Cardiac septum (tissue), 1 donor: ENCODE results near the gene PROB1. TPM values are rescaled to one million over a fixed set of nuclear protein-coding genes. Genes with fewer than 3 reads are reported as not detected.
"Not testable (repeated sequence)": the region's sequence is repeated elsewhere in the genome, so short reads cannot be mapped to it uniquely, and the experiment has no call there.

Experiments
- DNase-seq: peaks from one replicate; pipeline ENCODE4 v3.0.0-alpha.2; 2020; ENCODE audit warnings: low spot score
- intact Hi-C: fragments of 100-400 bp; cut with DNase I; formaldehyde crosslinking; loops from one replicate; pipeline ENCODE4 v1.14.0; 2022
- long read RNA-seq: library from polyadenylated mRNA; unstranded; transcript quantifications from one replicate; pipeline ENCODE4 v2.0.0, GENCODE V29; 2021
- total RNA-seq: library from RNA; stranded (reverse); fragmentation: NEBNext Ultra II Directional; extraction: Animal tissue kit (Norgen Biotek cat#: 25700); gene quantifications from one replicate; pipeline ENCODE4 v1.2.1, GENCODE V29; 2021
- donor health status: DM: no; HTN: no; CAD: no.

The PROB1 gene, protein sequence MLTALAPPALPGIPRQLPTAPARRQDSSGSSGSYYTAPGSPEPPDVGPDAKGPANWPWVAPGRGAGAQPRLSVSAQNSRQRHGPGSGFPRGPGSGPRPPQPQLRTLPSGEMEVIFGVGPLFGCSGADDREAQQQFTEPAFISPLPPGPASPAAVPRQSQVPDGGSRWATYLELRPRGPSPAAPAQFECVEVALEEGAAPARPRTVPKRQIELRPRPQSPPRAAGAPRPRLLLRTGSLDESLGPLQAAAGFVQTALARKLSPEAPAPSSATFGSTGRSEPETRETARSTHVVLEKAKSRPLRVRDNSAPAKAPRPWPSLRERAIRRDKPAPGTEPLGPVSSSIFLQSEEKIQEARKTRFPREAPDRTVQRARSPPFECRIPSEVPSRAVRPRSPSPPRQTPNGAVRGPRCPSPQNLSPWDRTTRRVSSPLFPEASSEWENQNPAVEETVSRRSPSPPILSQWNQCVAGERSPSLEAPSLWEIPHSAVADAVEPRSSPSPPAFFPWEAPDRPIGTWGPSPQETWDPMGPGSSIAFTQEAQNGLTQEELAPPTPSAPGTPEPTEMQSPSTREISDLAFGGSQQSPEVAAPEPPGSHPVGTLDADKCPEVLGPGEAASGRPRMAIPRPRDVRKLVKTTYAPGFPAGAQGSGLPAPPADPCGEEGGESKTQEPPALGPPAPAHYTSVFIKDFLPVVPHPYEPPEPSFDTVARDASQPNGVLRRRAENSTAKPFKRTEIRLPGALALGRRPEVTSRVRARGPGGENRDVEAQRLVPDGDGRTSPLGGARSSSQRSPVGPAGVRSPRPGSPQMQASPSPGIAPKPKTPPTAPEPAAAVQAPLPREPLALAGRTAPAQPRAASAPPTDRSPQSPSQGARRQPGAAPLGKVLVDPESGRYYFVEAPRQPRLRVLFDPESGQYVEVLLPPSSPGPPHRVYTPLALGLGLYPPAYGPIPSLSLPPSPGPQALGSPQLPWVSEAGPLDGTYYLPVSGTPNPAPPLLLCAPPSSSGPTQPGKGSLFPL
- 34.7 TPM for total RNA-seq
- long read RNA-seq, full-length matches to known transcripts, result 60 of 61 reads
- long read RNA-seq, partial matches to known transcripts, result 0 of 61 reads
- long read RNA-seq, other reads (novel, unspliced or antisense), result 1 of 61 reads

DNA sequence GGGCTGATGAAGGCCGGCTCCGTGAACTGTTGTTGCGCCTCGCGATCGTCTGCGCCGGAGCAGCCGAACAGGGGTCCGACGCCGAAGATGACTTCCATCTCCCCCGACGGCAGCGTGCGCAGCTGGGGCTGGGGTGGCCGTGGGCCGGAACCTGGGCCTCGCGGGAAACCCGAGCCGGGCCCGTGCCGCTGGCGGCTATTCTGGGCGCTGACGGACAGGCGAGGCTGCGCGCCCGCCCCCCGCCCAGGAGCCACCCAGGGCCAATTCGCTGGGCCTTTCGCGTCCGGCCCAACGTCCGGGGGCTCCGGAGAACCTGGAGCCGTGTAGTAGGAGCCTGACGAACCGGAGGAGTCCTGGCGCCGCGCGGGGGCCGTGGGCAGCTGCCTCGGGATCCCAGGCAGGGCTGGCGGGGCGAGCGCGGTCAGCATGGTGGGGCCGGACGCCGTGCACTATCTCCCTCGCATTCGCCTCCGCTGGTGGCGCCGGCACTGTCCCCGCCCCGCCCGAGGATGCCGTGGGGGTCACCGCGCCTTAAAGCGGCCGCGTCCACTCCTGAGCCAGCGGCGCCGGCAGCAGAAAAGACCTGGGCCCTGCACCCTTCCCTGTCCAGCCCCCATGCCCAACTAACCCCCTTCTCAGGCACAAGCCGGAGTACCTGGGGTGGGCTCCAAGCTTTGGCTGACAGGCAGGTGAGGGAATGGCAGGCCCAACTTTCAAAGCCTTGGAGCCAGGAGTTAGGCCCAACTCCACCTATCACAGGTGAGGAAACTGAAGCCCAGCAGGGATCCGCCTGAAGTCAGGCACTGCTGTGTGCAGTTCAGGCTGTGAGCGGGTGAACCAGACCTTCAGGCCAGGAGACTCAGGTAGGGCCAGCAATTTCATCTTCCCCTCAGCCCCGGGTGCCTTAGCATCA is at the start of gene PROB1:
TSS of gene PROB1 (minus strand) at position 451 of the 913 bp plus-strand sequence. CDS start at position 428, 23 bp downstream.
- intact Hi-C loops, result loop anchor here (2.0 to 5.0 kb wide), 4 partner anchors 24 to 128 kb away; partner anchors contain the start of genes MATR3 and PAIP2
- DNase-seq, result peak; percentile 87

DNA sequence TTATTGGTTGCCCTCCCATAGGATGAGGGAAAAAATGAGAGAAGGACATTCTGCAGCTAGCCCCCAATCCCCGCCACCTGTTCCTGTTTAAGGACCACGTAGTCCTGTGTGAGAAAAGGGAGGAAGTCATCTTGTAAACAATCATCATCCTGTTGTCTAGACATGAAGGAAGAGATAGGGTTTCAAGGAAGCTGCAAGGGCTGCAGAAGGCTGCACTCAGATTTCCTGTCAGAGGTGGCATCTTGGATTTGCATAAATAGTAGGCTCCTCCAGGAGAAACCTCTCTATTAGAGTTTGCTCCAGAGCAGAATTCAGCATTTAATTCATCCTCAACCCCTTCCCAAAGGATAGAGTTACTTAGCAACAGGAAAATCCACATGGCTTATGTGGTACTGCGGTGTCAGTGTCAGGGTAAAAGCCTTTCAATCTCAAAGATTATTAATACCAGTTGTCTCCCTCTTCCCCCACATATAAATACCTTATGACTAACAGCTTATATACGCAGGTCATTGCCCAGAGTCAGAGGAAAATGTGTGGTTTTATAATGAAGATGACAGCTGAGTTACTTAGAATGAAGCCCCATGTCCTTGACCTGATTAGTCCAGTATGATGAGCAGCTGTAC is 49.0 kb upstream of the PROB1 start:
- intact Hi-C loops, result loop anchor here (5.0 kb wide), 1 partner anchor 38 kb away; the partner anchor contains the start of gene STING1

DNA sequence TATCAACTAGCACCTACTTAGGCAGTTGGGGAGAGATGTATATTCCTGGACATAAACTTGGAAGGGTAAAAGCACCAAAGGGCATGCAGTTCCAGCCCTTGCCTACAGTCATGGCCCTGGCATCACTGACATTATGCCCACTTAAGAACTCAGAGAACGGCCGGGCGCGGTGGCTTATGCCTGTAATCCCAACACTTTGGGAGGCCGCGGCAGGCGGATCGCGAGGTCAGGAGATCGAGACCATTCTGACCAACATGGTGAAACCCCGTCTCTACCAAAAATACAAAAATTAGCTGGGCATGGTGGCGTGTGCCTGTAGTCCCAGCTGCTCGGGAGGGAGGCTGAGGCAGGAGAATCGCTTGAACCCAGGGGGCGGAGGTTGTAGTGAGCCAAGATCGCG is 45.5 kb upstream of the PROB1 start:
- intact Hi-C loops, result loop anchor here (5.0 kb wide), 1 partner anchor 42 kb away; the partner anchor contains the start of gene STING1
- not testable (repeated sequence) for DNase-seq

More for the DNA sequence above, 49.0 kb upstream of the PROB1 start:
- no peak for DNase-seq

DNA sequence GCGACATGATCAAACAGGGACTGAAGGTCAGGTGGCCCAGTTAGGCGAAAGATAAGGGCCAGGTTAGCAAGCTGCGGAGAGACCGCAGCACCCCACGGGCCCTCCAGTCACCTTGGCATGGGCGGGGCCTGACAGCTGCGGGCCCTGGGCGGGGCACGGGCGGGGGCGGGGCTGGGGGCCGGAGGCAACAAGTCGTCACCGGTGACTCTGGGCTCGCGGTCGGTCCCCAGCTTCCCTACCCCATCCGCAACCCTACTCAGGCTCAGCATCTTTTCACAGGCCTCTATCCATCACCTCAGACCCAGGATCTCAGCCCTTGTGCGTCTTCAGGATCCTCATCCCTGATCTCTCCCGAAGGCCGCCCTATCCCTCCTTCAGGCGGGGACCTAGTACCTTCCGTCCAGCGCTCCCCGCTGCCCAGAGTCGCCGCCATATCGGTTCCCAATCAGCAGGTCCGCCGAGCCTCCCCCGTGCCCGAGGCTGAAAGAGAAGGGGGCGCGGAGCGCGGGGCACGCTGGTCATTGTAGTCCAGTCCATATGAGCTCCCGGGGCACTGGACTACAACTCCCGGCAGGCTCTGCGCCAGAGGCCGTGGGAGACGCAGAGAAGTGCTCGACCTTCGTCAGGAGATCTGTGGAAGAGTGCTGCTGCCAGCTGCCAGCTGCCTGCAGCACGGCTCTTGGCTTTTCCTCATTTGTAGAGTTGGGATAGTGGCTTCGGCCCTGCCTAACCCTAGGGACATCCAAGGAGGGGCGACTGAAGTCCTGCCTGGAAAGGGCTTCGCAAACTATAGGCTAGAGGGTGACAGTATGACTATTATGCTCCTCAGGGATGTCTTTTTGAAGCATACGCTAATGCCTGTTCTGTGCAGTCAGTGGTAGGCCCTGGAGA is 44.4 kb upstream of the PROB1 start, which contains the start of gene DNAJC18:
TSS of gene DNAJC18 (minus strand) at position 513 of the 891 bp plus-strand sequence. CDS start at position 433, 80 bp downstream.
- intact Hi-C loops, result loop anchor here (5.0 kb wide), 1 partner anchor 78 kb away; no protein-coding TSS in a partner anchor
- DNase-seq, result peak; percentile 97

DNA sequence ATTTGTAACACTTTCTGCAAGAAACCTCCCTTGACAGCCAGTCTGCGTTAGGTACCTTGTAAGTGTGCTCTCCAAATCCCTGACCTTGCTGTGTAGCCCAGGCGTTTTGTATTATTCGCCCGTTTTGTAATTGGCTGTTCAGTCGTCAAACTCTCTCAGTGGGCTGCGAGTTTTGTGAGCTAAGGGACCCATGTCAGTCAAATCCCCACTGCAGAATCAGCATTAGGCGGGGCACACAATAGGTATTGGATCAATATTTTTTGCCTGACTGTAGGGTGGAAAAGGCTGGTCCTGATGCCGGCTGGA is 43.8 kb upstream of the PROB1 start:
- no peak for DNase-seq

DNA sequence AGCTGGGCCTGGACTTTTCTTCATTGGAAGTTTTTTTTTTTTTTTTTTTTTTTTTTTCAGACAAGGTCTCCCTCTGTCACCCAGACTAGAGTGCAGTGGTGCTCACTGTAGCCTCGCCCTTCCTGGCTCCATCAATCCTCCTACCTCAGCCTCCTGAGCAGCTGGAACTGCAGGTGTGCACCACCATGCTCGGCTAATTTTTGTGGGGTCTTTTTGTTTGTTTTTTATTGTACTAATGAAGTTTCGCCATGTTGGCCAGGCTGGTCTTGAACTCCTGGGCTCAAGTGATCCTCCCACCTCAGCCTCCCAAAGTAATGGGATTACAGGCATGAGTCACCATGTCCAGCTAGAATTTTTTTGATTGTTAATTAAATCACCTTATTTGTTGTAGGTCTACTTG is 40.8 kb upstream of the PROB1 start:
- intact Hi-C loops, result loop anchor here (5.0 kb wide), 1 partner anchor 82 kb away; no protein-coding TSS in a partner anchor
- no peak for DNase-seq

More for the DNA sequence above, 43.8 kb upstream of the PROB1 start:
- intact Hi-C loops, result loop anchor here (5.0 kb wide), 1 partner anchor 79 kb away; no protein-coding TSS in a partner anchor

DNA sequence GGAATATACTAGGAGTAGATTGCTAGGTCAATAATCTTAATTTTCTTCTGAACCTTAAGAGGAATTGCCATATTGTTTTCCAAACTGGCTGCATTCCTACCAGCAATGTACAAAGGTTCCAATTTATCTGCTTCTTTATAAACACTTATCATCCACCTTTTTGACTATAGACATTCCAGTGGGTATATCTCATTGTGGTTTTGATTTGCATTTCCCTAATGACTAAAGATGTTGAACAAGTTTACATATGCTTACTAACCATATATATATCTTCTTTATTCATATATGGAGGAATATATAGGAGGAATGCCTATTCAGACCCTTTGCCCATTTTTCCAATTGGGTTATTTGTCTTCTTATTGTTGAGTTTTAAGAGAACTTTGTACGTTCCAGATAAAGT is 36.8 kb upstream of the PROB1 start:
- no peak for DNase-seq
- intact Hi-C loops, result no loop called here

DNA sequence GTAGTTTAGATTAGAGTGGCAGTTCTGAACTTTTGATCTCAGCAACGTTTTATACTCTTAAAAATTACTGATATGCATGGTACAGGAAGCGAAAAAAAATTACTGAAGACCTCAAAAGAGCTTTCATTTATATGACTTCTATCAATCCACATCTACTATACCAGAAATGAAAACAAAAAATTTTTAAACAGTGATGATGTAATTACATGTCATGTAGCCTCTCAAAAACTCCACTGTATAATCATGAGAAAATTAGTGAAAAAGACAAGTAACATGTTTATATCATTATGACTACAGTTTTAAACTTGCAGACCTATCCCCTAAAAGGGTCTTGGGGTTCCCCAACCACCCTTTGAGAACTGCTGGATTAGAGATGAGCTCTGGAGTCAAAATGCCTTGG is 35.1 kb upstream of the PROB1 start:
- intact Hi-C loops, result no loop called here

DNA sequence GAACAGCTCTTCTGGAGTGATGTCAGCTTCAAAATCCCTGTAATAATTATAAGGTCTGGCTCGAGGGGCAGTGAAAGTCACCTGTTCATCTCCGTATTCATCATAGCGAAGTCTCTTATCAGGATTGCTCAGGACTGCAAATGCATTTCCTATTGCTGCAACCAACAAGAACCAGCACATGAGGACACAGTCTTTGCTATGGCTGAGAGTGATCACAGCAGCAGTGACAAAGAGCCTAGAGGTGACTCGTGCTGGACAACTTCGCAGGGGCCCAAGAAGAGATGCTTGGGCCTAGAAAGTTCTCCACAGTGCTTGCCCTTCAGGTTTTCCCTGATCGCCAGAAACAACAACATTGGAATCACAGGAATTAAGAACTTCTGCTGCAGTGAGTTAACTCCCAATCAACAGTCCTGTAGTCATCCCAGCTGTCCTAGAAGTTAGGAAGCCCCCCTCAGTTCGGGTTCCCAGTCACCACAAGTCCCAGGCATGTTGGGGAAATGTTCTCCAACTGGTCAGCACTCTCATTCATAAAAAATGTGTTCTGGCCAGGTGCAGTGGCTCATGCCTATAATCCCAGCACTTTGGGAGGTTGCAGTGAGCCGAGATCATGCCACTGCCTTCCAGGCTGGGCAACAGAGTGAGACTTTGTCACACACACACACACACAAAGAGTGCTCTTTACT is 31.4 kb upstream of the PROB1 start:
- intact Hi-C loops, result loop anchor here (10.0 kb wide), 1 partner anchor 338 kb away; no protein-coding TSS in a partner anchor
- DNase-seq, result no peak

More for the DNA sequence above, 35.1 kb upstream of the PROB1 start:
- DNase-seq, result no peak

DNA sequence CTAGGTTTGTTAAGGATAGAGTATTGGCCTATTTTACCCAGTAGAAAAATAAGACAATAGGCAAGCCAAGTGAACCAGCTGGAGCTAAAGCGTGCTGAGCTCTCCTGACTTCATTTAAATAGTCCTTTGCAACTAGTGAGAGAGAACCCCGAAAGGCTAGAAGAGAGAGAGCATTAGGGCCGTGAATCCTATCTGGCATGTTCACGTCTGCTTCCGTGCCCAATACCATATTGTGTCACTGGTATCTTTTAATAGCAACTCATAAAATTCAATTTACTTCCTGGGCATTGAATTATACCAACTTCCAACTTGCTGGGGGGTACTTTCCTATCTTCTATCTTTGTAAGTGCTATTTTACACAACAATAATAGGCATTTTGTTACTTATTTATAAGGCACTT is 30.6 kb upstream of the PROB1 start:
- DNase-seq, result no peak
- intact Hi-C loops, result loop anchor here (10.0 kb wide), 1 partner anchor 339 kb away; no protein-coding TSS in a partner anchor

DNA sequence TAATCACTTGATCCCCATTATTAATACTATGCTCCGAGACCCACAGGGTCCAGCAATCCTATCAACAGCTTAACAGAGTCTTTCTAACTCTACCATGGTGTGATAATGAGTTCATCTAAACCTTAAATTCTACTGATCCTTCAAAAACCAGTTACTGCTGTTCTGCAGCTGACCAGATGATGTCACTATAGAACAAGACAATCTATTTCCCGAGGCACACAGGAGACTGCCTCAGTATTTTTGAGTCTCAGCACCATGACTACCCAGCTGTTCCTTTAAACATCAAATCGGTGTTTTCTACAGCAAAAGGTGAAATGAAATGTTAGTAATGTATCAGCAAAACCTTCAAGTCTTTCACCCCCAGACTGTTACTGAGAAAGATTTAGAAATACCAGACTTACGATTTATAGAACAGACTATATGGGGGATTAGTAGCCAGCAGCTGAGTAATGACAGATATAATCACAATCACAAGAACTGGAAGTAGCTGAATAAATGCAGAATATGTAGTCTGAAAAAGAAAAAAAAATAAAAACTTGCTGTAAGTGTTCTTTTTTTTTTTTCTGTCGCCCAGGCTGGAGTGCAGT is 27.5 kb upstream of the PROB1 start:
- DNase-seq, result no peak
- intact Hi-C loops, result loop anchor here (10.0 kb wide), 1 partner anchor 342 kb away; no protein-coding TSS in a partner anchor

DNA sequence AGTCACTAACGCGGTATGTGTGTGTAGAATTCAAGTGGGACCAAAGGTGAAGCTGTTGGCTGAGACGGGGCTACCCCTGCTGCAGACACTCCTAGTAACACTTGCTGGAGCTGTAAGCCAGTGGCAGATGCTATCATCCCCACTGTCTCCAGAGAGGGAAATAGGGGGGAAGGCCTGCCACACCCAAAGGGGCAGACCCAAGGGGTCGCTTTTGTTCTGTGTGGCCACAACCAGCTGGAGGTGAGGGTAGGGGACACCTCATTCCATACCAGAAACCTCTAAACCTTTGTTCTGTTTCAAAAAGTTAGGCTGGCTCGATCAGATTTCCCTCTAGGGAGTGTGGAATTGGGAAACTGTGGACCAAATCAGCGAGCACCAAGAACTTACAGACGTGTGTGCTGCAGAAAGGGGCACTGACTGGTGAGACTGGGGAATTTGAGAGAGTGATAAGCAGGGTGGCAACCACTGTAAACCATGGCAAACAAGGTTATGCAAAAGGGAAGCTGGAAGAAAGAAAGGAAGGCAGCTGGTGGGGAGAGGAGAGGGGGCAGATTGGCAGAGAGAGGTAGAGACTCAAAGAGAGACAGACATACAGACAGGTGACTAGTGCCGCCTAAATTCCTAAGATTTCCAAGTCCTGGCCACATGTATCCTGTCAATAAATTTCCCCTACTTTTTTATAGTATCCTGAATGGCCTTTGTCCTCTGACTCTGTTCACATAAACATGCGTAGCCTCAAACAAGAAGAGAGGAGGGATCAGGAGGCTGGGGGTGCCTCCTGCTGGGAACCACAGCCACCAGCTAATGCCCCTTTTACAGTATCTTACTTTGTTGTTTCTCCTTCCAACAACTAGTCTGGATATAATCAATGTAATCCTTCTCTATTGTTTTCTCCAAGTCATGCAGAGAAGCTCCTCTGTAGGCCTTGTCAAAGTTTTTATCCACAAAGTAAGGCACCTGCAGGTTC is 24.6 kb upstream of the PROB1 start:
- DNase-seq, result no peak
- intact Hi-C loops, result loop anchor here (2.0 to 10.0 kb wide), 3 partner anchors 25 to 345 kb away; partner anchors contain the start of gene PROB1

DNA sequence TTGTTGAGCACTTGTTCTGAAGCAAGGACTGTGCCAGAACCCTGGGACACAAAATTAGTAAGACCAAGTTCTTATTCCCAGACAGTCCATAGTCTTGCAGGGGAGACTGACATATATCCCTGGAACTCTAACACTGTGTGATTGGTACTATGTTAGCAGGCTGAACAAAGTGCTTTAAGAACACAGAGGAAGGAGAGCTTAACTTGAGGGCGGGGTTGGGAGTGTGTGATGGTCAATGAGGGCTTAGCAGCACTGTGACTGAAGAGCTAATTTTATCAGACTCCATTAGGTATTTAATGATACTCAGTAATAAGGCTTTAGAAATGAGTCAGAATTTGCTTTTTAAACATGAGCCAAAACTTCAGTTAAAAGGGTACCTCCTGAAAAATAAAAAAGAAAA is 23.9 kb upstream of the PROB1 start:
- no peak for DNase-seq
- intact Hi-C loops, result loop anchor here (2.0 to 5.0 kb wide), 2 partner anchors 24 to 234 kb away; partner anchors contain the start of gene PROB1

DNA sequence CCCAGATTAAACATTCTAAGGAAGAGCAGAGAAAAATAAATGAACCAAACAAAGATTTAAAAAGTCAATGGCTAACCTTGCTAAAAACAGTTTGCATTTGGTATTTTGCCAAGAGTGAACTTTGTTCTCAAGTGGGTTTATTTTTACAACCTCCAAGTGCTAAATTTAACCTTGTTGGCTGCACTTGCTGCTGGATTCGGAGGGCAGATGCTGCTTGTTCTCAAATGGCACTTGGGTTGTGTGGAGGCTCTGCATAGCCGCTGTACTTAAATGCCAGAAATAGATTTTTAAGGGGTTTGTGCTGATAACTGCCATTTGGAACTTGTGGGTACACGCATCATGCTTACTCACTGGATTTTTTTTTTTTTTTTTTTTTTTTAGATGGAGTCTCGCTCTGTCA is 22.3 kb upstream of the PROB1 start:
- intact Hi-C loops, result loop anchor here (5.0 kb wide), 1 partner anchor 235 kb away; no protein-coding TSS in a partner anchor
- DNase-seq, result no peak
